Heart right ventricle (tissue), 16 donors: ENCODE results near the gene SPECC1L. TPM values are rescaled to one million over a fixed set of nuclear protein-coding genes. Genes with fewer than 3 reads are reported as not detected.

Source experiments
- ATAC-seq, 8 donors: fragments of 200-7000 bp; cut with Tn5 transposase; one replicate each; pipeline ENCODE4 v1.9.1; 2020; ENCODE audit warnings: mild to moderate bottlenecking in 8 of 8, moderate library complexity in 8 of 8, moderate number of reproducible peaks in 1 of 8
- DNase-seq, 2 donors: peaks; one replicate each; pipeline ENCODE4 v3.0.0-alpha.2; 2020
- H3K27ac ChIP-seq, 10 donors: fragments of 200-600 bp; sonication (generic) in 2 of 10; one replicate each; pipeline versions ENCODE4 v1.5.0 to v1.8.0; 2020 to 2022; ENCODE audit warnings: mild to moderate bottlenecking in 3 of 10
- H3K27me3 ChIP-seq, 7 donors: fragments of 200-600 bp; one replicate each; pipeline ENCODE4 v1.8.0; 2021 to 2022; ENCODE audit warnings: mild to moderate bottlenecking in 2 of 7
- H3K36me3 ChIP-seq, 9 donors: fragments of 200-600 bp; sonication (generic) in 1 of 9; one replicate each; pipeline versions ENCODE4 v1.5.0 to v1.8.0; 2020 to 2022; ENCODE audit warnings: mild to moderate bottlenecking in 2 of 9
- H3K4me1 ChIP-seq, 9 donors: fragments of 200-600 bp; sonication (generic) in 1 of 9; one replicate each; pipeline versions ENCODE4 v1.5.0 to v1.8.0; 2020 to 2022; ENCODE audit warnings: mild to moderate bottlenecking in 4 of 9
- H3K4me3 ChIP-seq, 10 donors: fragments of 200-600 bp; sonication (generic) in 2 of 10; one replicate each; pipeline versions ENCODE4 v1.5.0 to v1.8.0; 2020 to 2022; ENCODE audit warnings: mild to moderate bottlenecking in 7 of 10, moderate library complexity in 2 of 10
- H3K9me3 ChIP-seq, 11 donors: fragments of 200-600 bp in 10 of 11; sonication (generic) in 2 of 11; one replicate each; pipeline versions ENCODE4 v1.5.0 to v1.8.0; 2013 to 2022; ENCODE audit warnings: mild to moderate bottlenecking in 2 of 11, control low read depth in 1 of 11, moderate library complexity in 1 of 11
- CTCF ChIP-seq, 9 donors: fragments of 200-600 bp; sonication (generic) in 2 of 9; IDR thresholded peaks; one replicate each; pipeline versions ENCODE4 v1.5.0 to v1.8.0; 2021 to 2022; ENCODE audit warnings: antibody characterized with exemption in 9 of 9, mild to moderate bottlenecking in 5 of 9, moderate library complexity in 1 of 9
- WGBS, 2 donors: extraction: QIAGEN DNeasy Blood & Tissue Kit; methylation state at CpG; one replicate each; pipeline ENCODE4 v1.1.7; 2013; ENCODE audit warnings: inconsistent platforms in 1 of 2; 5-methylcytosine and 5-hydroxymethylcytosine counted together
- intact Hi-C, 10 donors: fragments of 100-400 bp; cut with DNase I; formaldehyde crosslinking; loops; one replicate each; pipeline versions ENCODE4 v1.11.1 to v1.14.2; 2022
- polyA plus RNA-seq, 2 donors: library from polyadenylated mRNA; stranded (reverse); fragments of 200-250 nt; gene quantifications; one replicate each; pipeline ENCODE4 v1.2.3, GENCODE V29; 2013
- total RNA-seq, 10 donors: library from RNA; stranded (reverse); fragmentation: NEBNext Ultra II Directional in 3 of 10; extraction: Animal tissue kit (Norgen Biotek cat#: 25700) in 3 of 10; gene quantifications; one replicate each; pipeline versions ENCODE4 v1.2.1 to v1.2.4, GENCODE V29; 2021 to 2023
- donor health status: Arrhythmogenic right ventricular cardiomyopathy.
- donor health status: ischemic (EF 13 %, LVEDD 7.1; RV severe dilation, severe dysfunction).
- donor health status: healthy with polysubstance abuse.
- donor health status: DM: no; HTN: yes; CAD: no.
- donor health status: DM: no; HTN: no; CAD: no.
- donor health status: ischemic (EF 25% LVEDD 6.9; RV normal size, moderate dysfunction).
- donor health status: ischemic (EF 25% LVEDD 5.7; RV mildly dilated, moderate dysfunction).
- donor health status: healthy.
- donor health status: DM: yes; HTN: yes; CAD: no.
- donor health status: Ischemic cardiomyopathy.
- donor health status: ischemic (EF 35%, LVEDD 5.7; RV mildly dilated, moderate dysfunction).
- donor health status: nonischemic (EF 11% LVEDD 7.7; RV severe dilation, severe dysfunction).
- donor health status: DM: yes; HTN: yes; CAD: no.
- donor health status: PGD.
- donor health status: ischemic (EF 29% LVEDD 5.4; RV normal size, mild dysfunction).
- donor health status: nonischemic (EF 23%, LVEDD 6.1; RV moderate dilation, normal function).

SPECC1L gene
- total and polyA plus RNA-seq, 12 donors = 8.3 to 61.7 (median 49.5) TPM

DNA sequence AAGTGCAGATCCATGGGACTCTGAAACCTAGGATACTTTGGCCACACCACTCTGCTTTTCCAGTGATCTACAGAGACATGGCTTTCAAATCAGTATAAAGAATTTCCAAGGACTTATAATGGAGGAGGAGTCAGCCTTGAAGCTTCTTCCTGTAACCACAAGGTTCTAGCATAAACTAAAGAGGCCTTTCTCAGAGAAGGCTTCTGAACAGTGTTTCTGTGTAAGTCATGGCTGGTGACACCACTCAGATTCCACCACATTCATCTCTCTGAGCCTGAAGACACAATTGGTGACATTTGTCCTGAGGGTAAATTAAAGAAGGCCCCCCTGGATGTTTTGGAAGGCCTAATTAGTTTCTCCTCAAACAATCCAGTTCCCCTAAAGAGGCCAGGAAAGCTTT lies 127.8 kb downstream of the SPECC1L start:
- intact Hi-C loops = no loop called here
- Histone ChIP-seq H3K9me3 (no peaks in the 10 kb centered on the region), H3K4me1 (peaks cover 16 to 75% (median 51%) of the 10 kb centered on the region in 9 donors), H3K27me3 (no peaks in the 10 kb centered on the region), H3K4me3 (no peak overlapping the region), H3K27ac (peak overlapping the region in 1 of 10 donors; percentile 17), H3K36me3 (peaks cover 0 to 52% (median 4%) of the 10 kb centered on the region in 9 donors)
- no peak for TF ChIP-seq CTCF (IDR thresholded peaks at IDR 0.05)
- ATAC-seq (no peak), DNase-seq (no peak)

DNA sequence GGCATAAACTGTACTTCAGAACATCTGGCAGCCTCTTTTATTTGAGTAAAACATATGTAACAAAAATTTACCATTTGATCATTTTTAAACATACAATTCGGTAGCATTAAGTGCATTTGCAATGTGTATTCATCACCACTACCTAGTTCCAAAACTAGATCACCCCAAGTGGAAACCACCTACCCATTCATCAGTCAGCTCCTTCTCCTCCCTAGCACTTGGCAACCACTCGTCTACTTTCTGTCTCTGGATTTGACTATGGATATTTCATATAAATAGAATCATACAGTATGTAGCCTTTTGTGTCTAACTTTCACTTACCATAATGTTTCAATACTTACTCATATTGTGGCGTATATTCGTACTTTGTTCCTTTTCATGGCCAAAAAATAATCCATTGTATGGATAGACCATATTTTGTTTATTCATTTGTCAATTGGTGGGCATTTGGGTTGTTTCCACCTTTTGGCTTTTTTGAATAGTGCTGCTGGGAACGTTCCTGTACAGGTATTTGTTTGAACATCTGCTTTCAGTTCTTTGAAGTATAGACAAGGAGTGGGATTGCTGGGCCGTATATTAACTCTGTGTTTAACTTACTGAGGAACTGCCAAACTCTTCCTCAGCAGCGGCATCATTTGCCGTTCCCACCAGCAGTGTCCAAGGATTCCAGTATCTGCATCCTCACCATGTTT lies 129.5 kb downstream of the SPECC1L start:
- Histone ChIP-seq H3K27me3 (no peaks in the 10 kb centered on the region), H3K27ac (peak overlapping the region in 3 of 10 donors; percentile 79 to 90 (median 87)), H3K4me1 (peaks cover 21 to 78% (median 48%) of the 10 kb centered on the region in 9 donors), H3K4me3 (no peak overlapping the region), H3K36me3 (peaks cover 0 to 51% (median 4%) of the 10 kb centered on the region in 9 donors), H3K9me3 (no peaks in the 10 kb centered on the region)
- 84 to 85% methylated on average over 8 of the region's 8 CpGs for WGBS, 2 donors
- intact Hi-C loops = loop anchor here in 1 of 10 donors (10.0 kb wide), 1 partner anchor 75 kb away; no protein-coding TSS in a partner anchor
- DNase-seq (no peak), ATAC-seq (no peak)
- TF ChIP-seq CTCF (IDR thresholded peaks at IDR 0.05) = no peak

GRCh38 chr22:24400726-24401596 lies 130.3 kb downstream of the SPECC1L start:
- ATAC-seq = peak; percentile 4 to 35 (median 14)
- peak overlapping the region in 9 of 10 donors; percentile 8 to 93 (median 83) for H3K27ac ChIP-seq
- H3K9me3 ChIP-seq = no peaks in the 10 kb centered on the region
- peaks cover 0 to 46% (median 3%) of the 10 kb centered on the region in 9 donors for H3K36me3 ChIP-seq
- DNase-seq = no peak
- peaks cover 21 to 86% (median 51%) of the 10 kb centered on the region in 9 donors for H3K4me1 ChIP-seq
- intact Hi-C loops = loop anchor here in 1 of 10 donors (10.0 kb wide), 1 partner anchor 76 kb away; no protein-coding TSS in a partner anchor
- TF ChIP-seq CTCF (IDR thresholded peaks at IDR 0.05) = no peak
- H3K27me3 ChIP-seq = no peaks in the 10 kb centered on the region
- peak overlapping the region in 3 of 10 donors; percentile 2 to 10 (median 3) for H3K4me3 ChIP-seq
- WGBS, 2 donors = 57 to 64% methylated on average over 9 of the region's 9 CpGs

DNA sequence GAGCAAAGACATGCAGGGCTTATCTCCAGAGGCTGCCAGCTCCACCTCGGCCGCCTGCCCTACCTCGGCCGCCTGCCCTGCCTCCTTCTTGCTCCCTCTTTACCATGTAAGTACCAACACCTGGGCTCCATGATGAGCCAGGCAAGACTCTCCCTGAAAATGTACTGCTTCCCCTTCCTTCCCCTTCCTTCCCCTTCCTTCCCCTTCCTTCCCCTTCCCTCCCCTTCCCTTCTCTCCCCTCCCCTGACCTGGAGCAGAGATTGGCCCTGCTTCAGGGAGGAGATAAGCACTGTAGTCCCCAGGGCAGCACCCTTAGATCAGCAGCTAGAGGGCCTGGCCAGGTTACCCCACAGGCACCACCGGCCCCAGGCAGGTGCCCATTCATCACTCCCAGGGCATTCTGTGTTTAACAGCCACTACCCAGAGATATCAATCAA lies 131.3 kb downstream of the SPECC1L start:
- peak overlapping the region in 9 of 10 donors; percentile 77 to 93 (median 87) for H3K27ac ChIP-seq
- no peaks in the 10 kb centered on the region for H3K9me3 ChIP-seq
- H3K4me1 ChIP-seq = peaks cover 21 to 93% (median 57%) of the 10 kb centered on the region in 9 donors
- WGBS, 2 donors = 74 to 84% methylated on average over 5 of the region's 5 CpGs
- no peak for DNase-seq
- intact Hi-C loops = loop anchor here in 1 of 10 donors (10.0 kb wide), 1 partner anchor 77 kb away; no protein-coding TSS in a partner anchor
- peak overlapping the region in 5 of 10 donors; percentile 8 to 29 (median 14) for H3K4me3 ChIP-seq
- no peaks in the 10 kb centered on the region for H3K27me3 ChIP-seq
- TF ChIP-seq CTCF (IDR thresholded peaks at IDR 0.05) = no peak
- peaks cover 0 to 36% (median 3%) of the 10 kb centered on the region in 9 donors for H3K36me3 ChIP-seq
- ATAC-seq = peak; percentile 6 to 52 (median 22)
